Measurements from ENCODE around the gene TMEM88.

GRCh38 chr17:7809086-7809790, 45.6 kb upstream of the TMEM88 start:
- TF ChIP-seq CTCF (IDR thresholded peaks at IDR 0.05): no peak
- TF ChIP-seq POLR2A (IDR thresholded peaks at IDR 0.05): no peak

Measured in esophagus squamous epithelium (tissue), 4 donors.